B cell (primary cell): Measurements from ENCODE around the gene USP20. TPM values are rescaled to one million over a fixed set of nuclear protein-coding genes. Genes with fewer than 3 reads are reported as not detected.
A peak's percentile ranks its signal among the peaks of the same experiment; 100 is the strongest.

Source experiments
- ATAC-seq: fragments of 200-7000 bp; cut with Tn5 transposase; one replicate; pipeline ENCODE4 v1.10.0; 2021; ENCODE audit warnings: low read depth, mild to moderate bottlenecking, moderate number of reproducible peaks, moderate library complexity
- CTCF ChIA-PET: fragments of 350-600 bp; sonication (Branson Sonifier 250); formaldehyde crosslinking; loops from one replicate; lab custom pipeline; 2021; ENCODE audit warnings: antibody characterized with exemption, inconsistent platforms; lab: Charles Lee
- POLR2A ChIA-PET: fragments of 350-600 bp; sonication (Branson Sonifier 250); formaldehyde crosslinking; loops from one replicate; lab custom pipeline; 2021; ENCODE audit warnings: antibody characterized with exemption; lab: Charles Lee
- DNase-seq: peaks from one replicate; pipeline ENCODE4 v3.0.0; 2013
- H2AFZ ChIP-seq: 2 replicates; pipeline ENCODE4 v1.6.1; 2012; ENCODE audit warnings: mild to moderate bottlenecking, low read depth, low read length; ENCODE audit not compliant: insufficient read depth, poor library complexity, severe bottlenecking
- H3K27ac ChIP-seq, 2 donors: 1 replicate in 1 of 2; 2 replicates in 1 of 2; pipeline ENCODE4 v1.5.1; 2012 to 2013; ENCODE audit warnings: low read length in 2 of 2, mild to moderate bottlenecking in 2 of 2, moderate library complexity in 1 of 2
- H3K27me3 ChIP-seq, 4 experiments: fragments of 200-600 bp in 1 of 4; sonication (generic) in 1 of 4; replicated peaks in 1 of 4; 1 replicate in 2 of 4; 2 replicates in 2 of 4; pipeline versions ENCODE4 v1.6.1 to v1.7.0; 2013 to 2016; ENCODE audit warnings: low read length in 3 of 4, mild to moderate bottlenecking in 2 of 4, mixed read lengths in 1 of 4, moderate library complexity in 1 of 4; ENCODE audit not compliant: insufficient read depth in 4 of 4, control insufficient read depth in 3 of 4; ENCODE audit errors: control extremely low read depth in 1 of 4
- H3K36me3 ChIP-seq, 2 experiments: replicated peaks in 1 of 2; 1 replicate in 1 of 2; 2 replicates in 1 of 2; pipeline versions ENCODE4 v1.6.1 to v1.7.1; 2013; ENCODE audit warnings: low read length in 1 of 2; ENCODE audit not compliant: insufficient read depth in 2 of 2, control insufficient read depth in 1 of 2; ENCODE audit errors: control extremely low read depth in 1 of 2, extremely low read depth in 1 of 2
- H3K4me1 ChIP-seq, 2 donors: fragments of 200-600 bp in 1 of 2; sonication (generic) in 1 of 2; 1 replicate in 1 of 2; 2 replicates in 1 of 2; pipeline versions ENCODE4 v1.5.1 to v1.6.1; 2013 to 2017; ENCODE audit warnings: low read length in 2 of 2; ENCODE audit not compliant: control insufficient read depth in 2 of 2, insufficient read depth in 2 of 2
- H3K4me2 ChIP-seq: replicated peaks from 2 replicates; pipeline ENCODE3; 2012; ENCODE audit warnings: mild to moderate bottlenecking, low read depth, low read length; ENCODE audit not compliant: poor library complexity, severe bottlenecking
- H3K4me3 ChIP-seq, 5 experiments: fragments of 200-600 bp in 1 of 5; sonication (generic) in 1 of 5; 1 replicate in 3 of 5; 2 replicates in 2 of 5; pipeline versions ENCODE4 v1.5.1 to v1.7.0; 2011 to 2016; ENCODE audit warnings: low read length in 4 of 5, mild to moderate bottlenecking in 4 of 5, low read depth in 2 of 5, control low read depth in 1 of 5, moderate library complexity in 1 of 5; ENCODE audit not compliant: insufficient read depth in 1 of 5; ENCODE audit errors: control extremely low read depth in 1 of 5, extremely low read depth in 1 of 5
- H3K79me2 ChIP-seq: fragments of 200-600 bp; sonication (generic); one replicate; pipeline ENCODE4 v1.6.0; 2016; ENCODE audit warnings: low read length; ENCODE audit not compliant: control insufficient read depth, insufficient read depth
- H3K9ac ChIP-seq: fragments of 200-600 bp; sonication (generic); 2 replicates; pipeline ENCODE4 v1.6.1; 2017; ENCODE audit warnings: mild to moderate bottlenecking, low read length, moderate library complexity
- H3K9me3 ChIP-seq, 3 donors: one replicate each; pipeline versions ENCODE4 v1.6.1 to v1.7.1; 2013; ENCODE audit warnings: low read length in 2 of 3; ENCODE audit not compliant: control insufficient read depth in 2 of 3, insufficient read depth in 1 of 3; ENCODE audit errors: control extremely low read depth in 1 of 3
- H4K20me1 ChIP-seq: 2 replicates; pipeline ENCODE4 v1.6.0; 2012; ENCODE audit warnings: mild to moderate bottlenecking, low read length; ENCODE audit not compliant: insufficient read depth, control insufficient read depth, poor library complexity, severe bottlenecking
- H3K27ac Mint-ChIP-seq: one replicate; pipeline ENCODE4 v1.8.0; 2021; ENCODE audit warnings: mixed read lengths
- H3K27me3 Mint-ChIP-seq: one replicate; pipeline ENCODE4 v1.8.0; 2021; ENCODE audit warnings: mixed read lengths
- H3K4me1 Mint-ChIP-seq: one replicate; pipeline ENCODE4 v1.8.0; 2021; ENCODE audit warnings: mixed read lengths
- H3K4me3 Mint-ChIP-seq: one replicate; pipeline ENCODE4 v1.8.0; 2021; ENCODE audit warnings: mixed read lengths
- H3K9me3 Mint-ChIP-seq: one replicate; pipeline ENCODE4 v1.8.0; 2022; ENCODE audit warnings: mixed read lengths; ENCODE audit not compliant: insufficient read depth
- EZH2 ChIP-seq: IDR thresholded peaks from 2 replicates; pipeline ENCODE4 v1.6.1; 2012; ENCODE audit warnings: borderline replicate concordance, low read depth, mild to moderate bottlenecking, moderate library complexity, low read length; ENCODE audit not compliant: insufficient read depth, poor library complexity, severe bottlenecking
- WGBS: methylation state at CpG from one replicate; pipeline ENCODE4 v1.1.5; 2013; ENCODE audit warnings: missing lambda C conversion rate; ENCODE audit not compliant: insufficient coverage; 5-methylcytosine and 5-hydroxymethylcytosine counted together
- intact Hi-C: fragments of 100-400 bp; cut with micrococcal nuclease; formaldehyde crosslinking; loops from one replicate; pipeline ENCODE4 v1.10.0; 2022
- polyA plus RNA-seq: library from polyadenylated mRNA; depleted of rRNA; stranded (reverse); fragments of >200 nt; gene quantifications from 2 replicates; pipeline ENCODE4 v1.2.3, GENCODE V29; 2012
- total RNA-seq, 2 donors: library from RNA; stranded (reverse); fragments of 120-200 nt in 1 of 2; gene quantifications; 1 replicate in 1 of 2; 2 replicates in 1 of 2; pipeline versions ENCODE4 v1.2.3 to v1.2.4, GENCODE V29; 2013 to 2022
- TF ChIP-seq, protein P1 (sequence below): fragments of 200-600 bp; IDR thresholded peaks from one replicate; pipeline ENCODE4 v1.8.0; 2022; ENCODE audit warnings: antibody characterized with exemption, mild to moderate bottlenecking

The USP20 gene
- total and polyA plus RNA-seq, 2 donors (not counting 1 experiment from before 2014, with no cell fraction given), result 49.5 to 72.6 TPM

DNA sequence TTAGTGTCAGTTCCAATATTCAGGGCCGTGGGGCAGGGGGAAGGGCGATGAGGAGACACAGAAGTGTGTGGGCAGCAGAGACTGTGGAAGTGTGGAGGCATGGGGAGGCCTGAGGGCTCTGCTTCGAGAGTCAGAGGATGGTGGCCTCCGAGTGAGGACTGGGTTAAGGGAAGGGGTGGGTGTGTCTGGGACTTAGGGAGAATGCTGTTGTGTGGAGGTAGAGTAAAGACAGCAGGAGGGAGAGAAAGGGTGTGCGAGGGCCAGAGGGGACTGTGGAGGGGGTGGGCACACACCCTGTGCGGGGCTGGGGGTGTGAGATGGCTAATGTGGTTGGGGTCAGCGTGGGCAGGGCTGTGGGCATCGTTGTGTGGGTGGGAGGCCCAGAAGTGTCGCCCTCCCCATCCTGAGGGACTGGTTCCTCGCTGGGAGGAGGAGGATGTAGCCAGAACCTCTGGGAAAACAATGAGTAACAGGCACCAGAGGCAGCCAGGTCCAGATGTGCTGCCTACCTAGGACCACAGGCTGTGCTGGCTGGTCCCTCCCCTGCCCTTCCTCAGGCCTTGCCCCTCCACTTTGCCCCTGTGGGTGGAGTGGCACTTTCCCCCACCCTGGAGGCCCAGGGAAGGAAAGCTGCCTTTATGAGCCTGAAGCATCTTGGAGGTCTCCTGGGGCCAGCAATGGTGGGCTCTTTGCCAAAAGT lies 4.2 kb downstream of the USP20 start:
- H3K27me3 Mint-ChIP-seq, result no peaks in the 10 kb centered on the region
- Histone ChIP-seq H3K36me3 (peaks cover 0 to 3% of the 10 kb centered on the region in 2 experiments), H3K4me3 (no peak overlapping the region), H3K4me2 (peak overlapping the region; percentile 9), H3K79me2 (peaks cover 72% of the 10 kb centered on the region), H3K27me3 (no peaks in the 10 kb centered on the region), H4K20me1 (peaks cover 42% of the 10 kb centered on the region), H3K4me1 (peaks cover 13 to 28% of the 10 kb centered on the region in 2 donors), H3K9me3 (no peaks in the 10 kb centered on the region), H3K27ac (no peak overlapping the region), H3K9ac (no peak overlapping the region), H2AFZ (no peak overlapping the region)
- intact Hi-C loops, result loop anchor here (5.0 to 10.0 kb wide), 4 partner anchors 203 to 1775 kb away; partner anchors contain the start of genes FNBP1, NAIF1, NUP214 and SLC25A25
- no peaks in the 10 kb centered on the region for H3K9me3 Mint-ChIP-seq
- ChIA-PET POLR2A (no interaction called here), CTCF (no interaction called here)
- no peak for TF ChIP-seq EZH2
- TF ChIP-seq, protein P1, sequence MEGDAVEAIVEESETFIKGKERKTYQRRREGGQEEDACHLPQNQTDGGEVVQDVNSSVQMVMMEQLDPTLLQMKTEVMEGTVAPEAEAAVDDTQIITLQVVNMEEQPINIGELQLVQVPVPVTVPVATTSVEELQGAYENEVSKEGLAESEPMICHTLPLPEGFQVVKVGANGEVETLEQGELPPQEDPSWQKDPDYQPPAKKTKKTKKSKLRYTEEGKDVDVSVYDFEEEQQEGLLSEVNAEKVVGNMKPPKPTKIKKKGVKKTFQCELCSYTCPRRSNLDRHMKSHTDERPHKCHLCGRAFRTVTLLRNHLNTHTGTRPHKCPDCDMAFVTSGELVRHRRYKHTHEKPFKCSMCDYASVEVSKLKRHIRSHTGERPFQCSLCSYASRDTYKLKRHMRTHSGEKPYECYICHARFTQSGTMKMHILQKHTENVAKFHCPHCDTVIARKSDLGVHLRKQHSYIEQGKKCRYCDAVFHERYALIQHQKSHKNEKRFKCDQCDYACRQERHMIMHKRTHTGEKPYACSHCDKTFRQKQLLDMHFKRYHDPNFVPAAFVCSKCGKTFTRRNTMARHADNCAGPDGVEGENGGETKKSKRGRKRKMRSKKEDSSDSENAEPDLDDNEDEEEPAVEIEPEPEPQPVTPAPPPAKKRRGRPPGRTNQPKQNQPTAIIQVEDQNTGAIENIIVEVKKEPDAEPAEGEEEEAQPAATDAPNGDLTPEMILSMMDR, result no peak
- peaks cover 39% of the 10 kb centered on the region for H3K4me1 Mint-ChIP-seq
- 77% methylated on average over 10 of the region's 10 CpGs for WGBS
- peak overlapping the region; percentile 50 for H3K27ac Mint-ChIP-seq
- no peak for DNase-seq
- no peak for ATAC-seq
- H3K4me3 Mint-ChIP-seq, result no peak overlapping the region

DNA sequence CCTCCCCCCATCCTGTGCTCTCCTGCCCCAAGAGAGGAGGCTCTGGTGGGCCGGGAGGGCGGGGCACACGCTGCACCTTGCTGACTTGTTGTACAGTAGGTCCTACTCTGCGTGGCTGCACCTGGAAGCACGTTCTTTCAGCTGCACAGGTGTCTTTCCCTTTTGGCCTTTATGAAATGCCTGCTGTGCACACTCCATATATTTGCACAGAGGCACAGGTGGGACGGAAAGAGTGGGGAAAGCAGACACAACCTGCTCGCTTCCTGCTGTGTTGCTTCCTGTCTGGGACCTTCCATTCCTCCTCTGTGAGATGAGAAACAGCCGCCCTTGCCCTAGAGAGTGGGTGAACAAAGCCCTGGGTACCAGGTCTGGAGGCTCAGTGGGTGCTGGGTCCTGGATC lies 4.8 kb downstream of the USP20 start:
- Histone ChIP-seq H3K36me3 (peaks cover 0 to 3% of the 10 kb centered on the region in 2 experiments), H4K20me1 (peaks cover 42% of the 10 kb centered on the region), H3K27ac (no peak overlapping the region), H3K79me2 (peaks cover 71% of the 10 kb centered on the region), H2AFZ (no peak overlapping the region), H3K4me2 (peak overlapping the region; percentile 9), H3K9me3 (no peaks in the 10 kb centered on the region), H3K9ac (no peak overlapping the region), H3K4me1 (peaks cover 13 to 26% of the 10 kb centered on the region in 2 donors), H3K27me3 (no peaks in the 10 kb centered on the region), H3K4me3 (no peak overlapping the region)
- ATAC-seq, result no peak
- Mint-ChIP-seq H3K27me3 (no peaks in the 10 kb centered on the region), H3K4me1 (peaks cover 33% of the 10 kb centered on the region), H3K27ac (no peak overlapping the region), H3K9me3 (no peaks in the 10 kb centered on the region), H3K4me3 (no peak overlapping the region)
- CTCF ChIA-PET, result no interaction called here
- intact Hi-C loops, result no loop called here
- POLR2A ChIA-PET, result no interaction called here
- no peak for TF ChIP-seq EZH2
- TF ChIP-seq, protein P1, result no peak
- no peak for DNase-seq
- WGBS, result 32% methylated on average over 7 of the region's 8 CpGs
